Ishikawa (cell line): ENCODE data around the gene CRAMP1.

ENCODE experiments used
- CEBPB ChIP-seq: IDR thresholded peaks from 2 replicates; pipeline ENCODE4 v1.6.1; 2012
- CREB1 ChIP-seq: IDR thresholded peaks from 2 replicates; pipeline ENCODE4 v1.6.1; 2012; ENCODE audit warnings: low read depth
- EGR1 ChIP-seq: IDR thresholded peaks from 2 replicates; pipeline ENCODE4 v1.6.1; 2012
- EP300 ChIP-seq: IDR thresholded peaks from 2 replicates; pipeline ENCODE4 v1.6.1; 2012; ENCODE audit warnings: borderline replicate concordance
- FOXM1 ChIP-seq: IDR thresholded peaks from 2 replicates; pipeline ENCODE4 v1.6.1; 2012; ENCODE audit warnings: low read depth, borderline replicate concordance
- RAD21 ChIP-seq: IDR thresholded peaks from 2 replicates; pipeline ENCODE4 v1.6.1; 2012; ENCODE audit warnings: low read depth
- TCF12 ChIP-seq: IDR thresholded peaks from 2 replicates; pipeline ENCODE4 v1.6.1; 2012; ENCODE audit warnings: low read depth
- YY1 ChIP-seq: IDR thresholded peaks from 2 replicates; pipeline ENCODE4 v1.6.1; 2012; ENCODE audit warnings: low read depth
- TF ChIP-seq, protein P1 (sequence below): IDR thresholded peaks from 2 replicates; pipeline ENCODE4 v1.6.1; 2012
- TF ChIP-seq, protein P2 (sequence below): IDR thresholded peaks from 2 replicates; pipeline ENCODE4 v1.6.1; 2012; ENCODE audit warnings: low read depth, mild to moderate bottlenecking
- TF ChIP-seq, protein P3 (sequence below): IDR thresholded peaks from 2 replicates; pipeline ENCODE4 v1.6.1; 2012

DNA sequence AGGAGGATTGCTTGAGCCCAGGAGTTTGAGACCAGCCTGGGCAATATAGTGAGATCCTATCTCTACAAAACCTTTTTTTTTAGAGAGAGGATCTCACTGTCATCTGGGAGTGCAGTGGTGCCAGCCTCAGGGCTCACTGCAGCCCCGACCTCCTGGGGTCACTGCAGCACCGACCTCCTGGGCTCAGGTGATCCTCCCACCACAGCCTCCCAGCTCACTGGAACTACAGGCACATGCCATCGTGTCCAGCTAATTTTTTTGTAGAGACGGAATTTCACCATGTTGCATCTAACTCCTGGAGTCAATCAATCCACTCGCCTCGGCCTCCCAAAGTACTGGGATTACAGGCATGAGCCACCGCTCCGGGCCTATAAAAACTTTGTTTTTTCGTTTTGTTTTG lies 109.2 kb downstream of the CRAMP1 start:
- TF ChIP-seq, protein P1, sequence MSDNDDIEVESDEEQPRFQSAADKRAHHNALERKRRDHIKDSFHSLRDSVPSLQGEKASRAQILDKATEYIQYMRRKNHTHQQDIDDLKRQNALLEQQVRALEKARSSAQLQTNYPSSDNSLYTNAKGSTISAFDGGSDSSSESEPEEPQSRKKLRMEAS = no peak
- TF ChIP-seq RAD21 = no peak
- TF ChIP-seq, protein P2, sequence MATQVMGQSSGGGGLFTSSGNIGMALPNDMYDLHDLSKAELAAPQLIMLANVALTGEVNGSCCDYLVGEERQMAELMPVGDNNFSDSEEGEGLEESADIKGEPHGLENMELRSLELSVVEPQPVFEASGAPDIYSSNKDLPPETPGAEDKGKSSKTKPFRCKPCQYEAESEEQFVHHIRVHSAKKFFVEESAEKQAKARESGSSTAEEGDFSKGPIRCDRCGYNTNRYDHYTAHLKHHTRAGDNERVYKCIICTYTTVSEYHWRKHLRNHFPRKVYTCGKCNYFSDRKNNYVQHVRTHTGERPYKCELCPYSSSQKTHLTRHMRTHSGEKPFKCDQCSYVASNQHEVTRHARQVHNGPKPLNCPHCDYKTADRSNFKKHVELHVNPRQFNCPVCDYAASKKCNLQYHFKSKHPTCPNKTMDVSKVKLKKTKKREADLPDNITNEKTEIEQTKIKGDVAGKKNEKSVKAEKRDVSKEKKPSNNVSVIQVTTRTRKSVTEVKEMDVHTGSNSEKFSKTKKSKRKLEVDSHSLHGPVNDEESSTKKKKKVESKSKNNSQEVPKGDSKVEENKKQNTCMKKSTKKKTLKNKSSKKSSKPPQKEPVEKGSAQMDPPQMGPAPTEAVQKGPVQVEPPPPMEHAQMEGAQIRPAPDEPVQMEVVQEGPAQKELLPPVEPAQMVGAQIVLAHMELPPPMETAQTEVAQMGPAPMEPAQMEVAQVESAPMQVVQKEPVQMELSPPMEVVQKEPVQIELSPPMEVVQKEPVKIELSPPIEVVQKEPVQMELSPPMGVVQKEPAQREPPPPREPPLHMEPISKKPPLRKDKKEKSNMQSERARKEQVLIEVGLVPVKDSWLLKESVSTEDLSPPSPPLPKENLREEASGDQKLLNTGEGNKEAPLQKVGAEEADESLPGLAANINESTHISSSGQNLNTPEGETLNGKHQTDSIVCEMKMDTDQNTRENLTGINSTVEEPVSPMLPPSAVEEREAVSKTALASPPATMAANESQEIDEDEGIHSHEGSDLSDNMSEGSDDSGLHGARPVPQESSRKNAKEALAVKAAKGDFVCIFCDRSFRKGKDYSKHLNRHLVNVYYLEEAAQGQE = no peak
- TF ChIP-seq CEBPB = no peak
- TF ChIP-seq FOXM1 = no peak
- no peak for TF ChIP-seq YY1
- no peak for TF ChIP-seq EP300
- TF ChIP-seq CREB1 = no peak
- TF ChIP-seq, protein P3, sequence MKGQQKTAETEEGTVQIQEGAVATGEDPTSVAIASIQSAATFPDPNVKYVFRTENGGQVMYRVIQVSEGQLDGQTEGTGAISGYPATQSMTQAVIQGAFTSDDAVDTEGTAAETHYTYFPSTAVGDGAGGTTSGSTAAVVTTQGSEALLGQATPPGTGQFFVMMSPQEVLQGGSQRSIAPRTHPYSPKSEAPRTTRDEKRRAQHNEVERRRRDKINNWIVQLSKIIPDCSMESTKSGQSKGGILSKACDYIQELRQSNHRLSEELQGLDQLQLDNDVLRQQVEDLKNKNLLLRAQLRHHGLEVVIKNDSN = no peak
- no peak for TF ChIP-seq EGR1
- no peak for TF ChIP-seq TCF12
